ENCODE measurements around the gene CTNNA3.

DNA sequence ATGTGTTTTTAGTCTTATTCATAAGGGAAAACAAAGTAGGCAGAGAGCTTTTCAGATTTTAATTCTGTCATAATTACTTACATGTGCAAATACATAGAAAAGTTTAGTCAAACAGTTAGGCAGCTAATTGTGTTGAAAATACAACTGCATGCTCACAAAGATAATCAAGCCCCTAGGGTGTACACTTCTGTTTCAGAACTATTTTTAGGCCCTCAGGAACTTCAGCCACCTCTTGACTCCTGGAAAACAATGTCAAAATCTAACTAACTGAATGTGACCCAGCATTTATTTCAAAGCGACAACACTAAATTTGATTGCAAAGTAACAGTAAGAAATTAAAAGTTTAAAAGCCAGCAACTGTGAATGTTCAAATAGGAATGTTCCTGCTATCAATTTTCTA is 1369.1 kb downstream of the CTNNA3 start:
- TF ChIP-seq, protein P1, sequence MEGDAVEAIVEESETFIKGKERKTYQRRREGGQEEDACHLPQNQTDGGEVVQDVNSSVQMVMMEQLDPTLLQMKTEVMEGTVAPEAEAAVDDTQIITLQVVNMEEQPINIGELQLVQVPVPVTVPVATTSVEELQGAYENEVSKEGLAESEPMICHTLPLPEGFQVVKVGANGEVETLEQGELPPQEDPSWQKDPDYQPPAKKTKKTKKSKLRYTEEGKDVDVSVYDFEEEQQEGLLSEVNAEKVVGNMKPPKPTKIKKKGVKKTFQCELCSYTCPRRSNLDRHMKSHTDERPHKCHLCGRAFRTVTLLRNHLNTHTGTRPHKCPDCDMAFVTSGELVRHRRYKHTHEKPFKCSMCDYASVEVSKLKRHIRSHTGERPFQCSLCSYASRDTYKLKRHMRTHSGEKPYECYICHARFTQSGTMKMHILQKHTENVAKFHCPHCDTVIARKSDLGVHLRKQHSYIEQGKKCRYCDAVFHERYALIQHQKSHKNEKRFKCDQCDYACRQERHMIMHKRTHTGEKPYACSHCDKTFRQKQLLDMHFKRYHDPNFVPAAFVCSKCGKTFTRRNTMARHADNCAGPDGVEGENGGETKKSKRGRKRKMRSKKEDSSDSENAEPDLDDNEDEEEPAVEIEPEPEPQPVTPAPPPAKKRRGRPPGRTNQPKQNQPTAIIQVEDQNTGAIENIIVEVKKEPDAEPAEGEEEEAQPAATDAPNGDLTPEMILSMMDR (conservative IDR thresholded peaks at IDR 0.05; ENCODE audit: low read length), result no peak
- no peak for TF ChIP-seq EZH2phosphoT487 (IDR thresholded peaks at IDR 0.05; ENCODE audit: borderline replicate concordance)
